Measurements from ENCODE around the gene TAF15.

The TAF15 gene

GRCh38 chr17:35811759-35812158 is 2.5 kb downstream of the TAF15 start:
- DNase-seq (ENCODE audit: insufficient read length, low spot score) (no peak), FAIRE-seq (no peak)
- TF ChIP-seq SPI1 (IDR thresholded peaks at IDR 0.05; ENCODE audit: low read depth, low read length) (no peak), POU2F2 (IDR thresholded peaks at IDR 0.05; ENCODE audit: low read depth, low read length) (no peak), PAX5 (IDR thresholded peaks at IDR 0.05; ENCODE audit: insufficient read depth, low read length, severe bottlenecking) (no peak), POLR2AphosphoS5 (IDR thresholded peaks at IDR 0.05; ENCODE audit: low read depth, low read length) (no peak), POLR2A (IDR thresholded peaks at IDR 0.05; ENCODE audit: low read depth, low read length) (no peak)

GRCh38 chr17:35812456-35812855 is 3.2 kb downstream of the TAF15 start:
- TF ChIP-seq SPI1 (IDR thresholded peaks at IDR 0.05; ENCODE audit: low read depth, low read length) (no peak), POU2F2 (IDR thresholded peaks at IDR 0.05; ENCODE audit: low read depth, low read length) (no peak)
- DNase-seq (ENCODE audit: insufficient read length, low spot score) (no peak), FAIRE-seq (no peak)

- TF ChIP-seq POU2F2 (IDR thresholded peaks at IDR 0.05; ENCODE audit: low read depth, low read length) (no peak), SPI1 (IDR thresholded peaks at IDR 0.05; ENCODE audit: low read depth, low read length) (no peak), POLR2AphosphoS5 (IDR thresholded peaks at IDR 0.05; ENCODE audit: low read depth, low read length) (no peak), POLR2A (IDR thresholded peaks at IDR 0.05; ENCODE audit: low read depth, low read length) (no peak), PAX5 (IDR thresholded peaks at IDR 0.05; ENCODE audit: insufficient read depth, low read length, severe bottlenecking) (no peak), TAF1 (IDR thresholded peaks at IDR 0.05; ENCODE audit: low read depth, low read length) (no peak)
- FAIRE-seq (no peak), DNase-seq (ENCODE audit: insufficient read length, low spot score) (no peak)
Observed at GRCh38 chr17:35816723-35817122, 7.4 kb downstream of the TAF15 start.

- TF ChIP-seq PAX5 (IDR thresholded peaks at IDR 0.05; ENCODE audit: insufficient read depth, low read length, severe bottlenecking), result no peak
- no peak for FAIRE-seq
- no peak for DNase-seq (ENCODE audit: insufficient read length, low spot score)
Observed at GRCh38 chr17:35817196-35817595, 7.9 kb downstream of the TAF15 start.

- no peak for TF ChIP-seq POLR2A (IDR thresholded peaks at IDR 0.05; ENCODE audit: low read depth, low read length)
- no peak for TF ChIP-seq POLR2AphosphoS5 (IDR thresholded peaks at IDR 0.05; ENCODE audit: low read depth, low read length)
- TF ChIP-seq POU2F2 (IDR thresholded peaks at IDR 0.05; ENCODE audit: low read depth, low read length), result no peak
- no peak for TF ChIP-seq SPI1 (IDR thresholded peaks at IDR 0.05; ENCODE audit: low read depth, low read length)
- FAIRE-seq (no peak), DNase-seq (ENCODE audit: insufficient read length, low spot score) (no peak)
Observed at GRCh38 chr17:35819455-35819854, 10.2 kb downstream of the TAF15 start.

GRCh38 chr17:35821308-35821707 is 12.0 kb downstream of the TAF15 start:
- FAIRE-seq (no peak), DNase-seq (ENCODE audit: insufficient read length, low spot score) (no peak)
- TF ChIP-seq POU2F2 (IDR thresholded peaks at IDR 0.05; ENCODE audit: low read depth, low read length) (no peak), SPI1 (IDR thresholded peaks at IDR 0.05; ENCODE audit: low read depth, low read length) (no peak), POLR2AphosphoS5 (IDR thresholded peaks at IDR 0.05; ENCODE audit: low read depth, low read length) (no peak), POLR2A (IDR thresholded peaks at IDR 0.05; ENCODE audit: low read depth, low read length) (no peak), TAF1 (IDR thresholded peaks at IDR 0.05; ENCODE audit: low read depth, low read length) (no peak), PAX5 (IDR thresholded peaks at IDR 0.05; ENCODE audit: insufficient read depth, low read length, severe bottlenecking) (no peak)

- TF ChIP-seq TAF1 (IDR thresholded peaks at IDR 0.05; ENCODE audit: low read depth, low read length), result no peak
- TF ChIP-seq POU2F2 (IDR thresholded peaks at IDR 0.05; ENCODE audit: low read depth, low read length), result no peak
- TF ChIP-seq SPI1 (IDR thresholded peaks at IDR 0.05; ENCODE audit: low read depth, low read length), result no peak
- TF ChIP-seq POLR2AphosphoS5 (IDR thresholded peaks at IDR 0.05; ENCODE audit: low read depth, low read length), result no peak
- TF ChIP-seq POLR2A (IDR thresholded peaks at IDR 0.05; ENCODE audit: low read depth, low read length), result no peak
- TF ChIP-seq PAX5 (IDR thresholded peaks at IDR 0.05; ENCODE audit: insufficient read depth, low read length, severe bottlenecking), result no peak
- FAIRE-seq (no peak), DNase-seq (ENCODE audit: insufficient read length, low spot score) (no peak)
Observed at GRCh38 chr17:35825206-35825605, 15.9 kb downstream of the TAF15 start.

- DNase-seq (ENCODE audit: insufficient read length, low spot score), result no peak
- no peak for FAIRE-seq
- no peak for TF ChIP-seq TAF1 (IDR thresholded peaks at IDR 0.05; ENCODE audit: low read depth, low read length)
- TF ChIP-seq SPI1 (IDR thresholded peaks at IDR 0.05; ENCODE audit: low read depth, low read length), result no peak
- TF ChIP-seq POU2F2 (IDR thresholded peaks at IDR 0.05; ENCODE audit: low read depth, low read length), result no peak
- no peak for TF ChIP-seq PAX5 (IDR thresholded peaks at IDR 0.05; ENCODE audit: insufficient read depth, low read length, severe bottlenecking)
- TF ChIP-seq POLR2A (IDR thresholded peaks at IDR 0.05; ENCODE audit: low read depth, low read length), result no peak
Observed at GRCh38 chr17:35841101-35841500, 31.8 kb downstream of the TAF15 start.

- no peak for TF ChIP-seq POU2F2 (IDR thresholded peaks at IDR 0.05; ENCODE audit: low read depth, low read length)
- no peak for TF ChIP-seq POLR2AphosphoS5 (IDR thresholded peaks at IDR 0.05; ENCODE audit: low read depth, low read length)
- TF ChIP-seq SPI1 (IDR thresholded peaks at IDR 0.05; ENCODE audit: low read depth, low read length), result no peak
- TF ChIP-seq TAF1 (IDR thresholded peaks at IDR 0.05; ENCODE audit: low read depth, low read length), result no peak
- TF ChIP-seq PAX5 (IDR thresholded peaks at IDR 0.05; ENCODE audit: insufficient read depth, low read length, severe bottlenecking), result no peak
- no peak for TF ChIP-seq POLR2A (IDR thresholded peaks at IDR 0.05; ENCODE audit: low read depth, low read length)
- FAIRE-seq (no peak), DNase-seq (ENCODE audit: insufficient read length, low spot score) (no peak)
Observed at GRCh38 chr17:35841505-35841904, 32.2 kb downstream of the TAF15 start.

GRCh38 chr17:35842239-35842638 is 33.0 kb downstream of the TAF15 start:
- TF ChIP-seq POU2F2 (IDR thresholded peaks at IDR 0.05; ENCODE audit: low read depth, low read length) (no peak), POLR2A (IDR thresholded peaks at IDR 0.05; ENCODE audit: low read depth, low read length) (no peak), PAX5 (IDR thresholded peaks at IDR 0.05; ENCODE audit: insufficient read depth, low read length, severe bottlenecking) (no peak)
- no peak for FAIRE-seq
- DNase-seq (ENCODE audit: insufficient read length, low spot score), result no peak

- DNase-seq (ENCODE audit: insufficient read length, low spot score), result no peak
- TF ChIP-seq TAF1 (IDR thresholded peaks at IDR 0.05; ENCODE audit: low read depth, low read length) (no peak), POU2F2 (IDR thresholded peaks at IDR 0.05; ENCODE audit: low read depth, low read length) (no peak), SPI1 (IDR thresholded peaks at IDR 0.05; ENCODE audit: low read depth, low read length) (no peak), PAX5 (IDR thresholded peaks at IDR 0.05; ENCODE audit: insufficient read depth, low read length, severe bottlenecking) (no peak), POLR2AphosphoS5 (IDR thresholded peaks at IDR 0.05; ENCODE audit: low read depth, low read length) (no peak), POLR2A (IDR thresholded peaks at IDR 0.05; ENCODE audit: low read depth, low read length) (no peak)
- no peak for FAIRE-seq
Observed at GRCh38 chr17:35843698-35844097, 34.4 kb downstream of the TAF15 start.

Measured in GM12891 (cell line).